Measurements from ENCODE around the gene CTTNBP2. TPM values are rescaled to one million over a fixed set of nuclear protein-coding genes. Genes with fewer than 3 reads are reported as not detected.

The CTTNBP2 gene
- total RNA-seq, 1 donor from 2014 or later, result 25.5 TPM

- Mint-ChIP-seq H3K4me1 (peaks cover 4% of the 10 kb centered on the region), H3K4me3 (no peak overlapping the region), H3K9me3 (no peaks in the 10 kb centered on the region)
These were observed 207.2 kb downstream of the CTTNBP2 start for GRCh38 chr7:117666031-117666430.

DNA sequence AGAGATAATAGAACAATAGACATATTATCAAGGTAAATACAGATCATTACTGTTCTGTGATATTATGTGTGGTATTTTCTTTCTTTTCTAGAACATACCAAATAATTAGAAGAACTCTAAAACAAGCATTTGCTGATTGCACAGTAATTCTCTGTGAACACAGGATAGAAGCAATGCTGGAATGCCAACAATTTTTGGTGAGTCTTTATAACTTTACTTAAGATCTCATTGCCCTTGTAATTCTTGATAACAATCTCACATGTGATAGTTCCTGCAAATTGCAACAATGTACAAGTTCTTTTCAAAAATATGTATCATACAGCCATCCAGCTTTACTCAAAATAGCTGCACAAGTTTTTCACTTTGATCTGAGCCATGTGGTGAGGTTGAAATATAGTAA lies 207.9 kb downstream of the CTTNBP2 start:
- H4K20me1 ChIP-seq (ENCODE audit: low read depth), result no peaks in the 10 kb centered on the region
- Mint-ChIP-seq H3K4me3 (no peak overlapping the region), H3K27me3 (ENCODE audit: insufficient read depth, low read depth) (no peaks in the 10 kb centered on the region), H3K27ac (no peak overlapping the region), H3K4me1 (peaks cover 4% of the 10 kb centered on the region), H3K9me3 (no peaks in the 10 kb centered on the region), H3K36me3 (no peaks in the 10 kb centered on the region)
- H3K27me3 ChIP-seq, result no peaks in the 10 kb centered on the region
- no peaks in the 10 kb centered on the region for H3F3A ChIP-seq (ENCODE audit: low read depth)
- H2AFZ ChIP-seq (replicated peaks), result no peak overlapping the region
- H3K4me1 ChIP-seq, result no peaks in the 10 kb centered on the region
- no peaks in the 10 kb centered on the region for H3K9me3 ChIP-seq (ENCODE audit: low read depth)
- no peak overlapping the region for H3K4me2 ChIP-seq
- no peak overlapping the region for H3K4me3 ChIP-seq
- no peak for DNase-seq (ENCODE audit: low spot score)
- no peak overlapping the region for H3K27ac ChIP-seq
- no peaks in the 10 kb centered on the region for H3K79me2 ChIP-seq (ENCODE audit: low read depth)
- TF ChIP-seq EZH2 (IDR thresholded peaks at IDR 0.05) (no peak), CTCF (IDR thresholded peaks at IDR 0.05) (no peak), EZH2phosphoT487 (IDR thresholded peaks at IDR 0.05) (no peak)
- H3K36me3 ChIP-seq, result no peaks in the 10 kb centered on the region
- H3K9ac ChIP-seq, result no peak overlapping the region

More at GRCh38 chr7:117666031-117666430, 207.2 kb downstream of the CTTNBP2 start:
- H3K79me2 ChIP-seq (ENCODE audit: low read depth), result no peaks in the 10 kb centered on the region
- H3K9me3 ChIP-seq (ENCODE audit: low read depth), result no peaks in the 10 kb centered on the region
- H3K4me3 ChIP-seq, result no peak overlapping the region
- no peak for DNase-seq (ENCODE audit: low spot score)
- H4K20me1 ChIP-seq (ENCODE audit: low read depth), result no peaks in the 10 kb centered on the region
- H3K27ac Mint-ChIP-seq, result no peak overlapping the region
- no peaks in the 10 kb centered on the region for H3K27me3 Mint-ChIP-seq (ENCODE audit: insufficient read depth, low read depth)
- H2AFZ ChIP-seq (replicated peaks), result no peak overlapping the region
- no peak overlapping the region for H3K27ac ChIP-seq
- H3K27me3 ChIP-seq, result no peaks in the 10 kb centered on the region
- no peak overlapping the region for H3K9ac ChIP-seq
- H3K36me3 Mint-ChIP-seq, result no peaks in the 10 kb centered on the region
- TF ChIP-seq EZH2 (IDR thresholded peaks at IDR 0.05), result no peak
- TF ChIP-seq CTCF (IDR thresholded peaks at IDR 0.05), result no peak
- TF ChIP-seq EZH2phosphoT487 (IDR thresholded peaks at IDR 0.05), result no peak
- no peaks in the 10 kb centered on the region for H3K4me1 ChIP-seq
- H3K36me3 ChIP-seq, result no peaks in the 10 kb centered on the region
- no peaks in the 10 kb centered on the region for H3F3A ChIP-seq (ENCODE audit: low read depth)
- no peak overlapping the region for H3K4me2 ChIP-seq

DNA sequence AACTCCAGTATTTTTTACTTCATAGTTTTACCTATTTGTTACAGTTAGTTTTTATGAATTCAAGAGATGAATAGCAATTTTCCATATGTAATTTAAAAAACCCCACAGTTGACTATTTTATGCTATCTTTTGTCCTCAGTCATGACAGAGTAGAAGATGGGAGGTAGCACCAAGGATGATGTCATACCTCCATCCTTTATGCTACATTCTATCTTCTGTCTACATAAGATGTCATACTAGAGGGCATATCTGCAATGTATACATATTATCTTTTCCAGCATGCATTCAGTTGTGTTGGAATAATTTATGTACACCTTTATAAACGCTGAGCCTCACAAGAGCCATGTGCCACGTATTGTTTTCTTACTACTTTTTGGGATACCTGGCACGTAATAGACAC lies 209.2 kb downstream of the CTTNBP2 start:
- Histone ChIP-seq H3K9me3 (ENCODE audit: low read depth) (no peaks in the 10 kb centered on the region), H3K27ac (no peak overlapping the region), H3K9ac (no peak overlapping the region), H3K27me3 (no peaks in the 10 kb centered on the region), H3K79me2 (ENCODE audit: low read depth) (no peaks in the 10 kb centered on the region), H3F3A (ENCODE audit: low read depth) (no peaks in the 10 kb centered on the region), H3K36me3 (no peaks in the 10 kb centered on the region), H3K4me3 (no peak overlapping the region), H3K4me1 (no peaks in the 10 kb centered on the region), H4K20me1 (ENCODE audit: low read depth) (no peaks in the 10 kb centered on the region), H3K4me2 (no peak overlapping the region), H2AFZ (replicated peaks) (no peak overlapping the region)
- no peak overlapping the region for H3K4me3 Mint-ChIP-seq
- H3K27me3 Mint-ChIP-seq (ENCODE audit: insufficient read depth, low read depth), result no peaks in the 10 kb centered on the region
- H3K27ac Mint-ChIP-seq, result no peak overlapping the region
- no peak for DNase-seq (ENCODE audit: low spot score)
- H3K9me3 Mint-ChIP-seq, result no peaks in the 10 kb centered on the region
- no peaks in the 10 kb centered on the region for H3K36me3 Mint-ChIP-seq
- H3K4me1 Mint-ChIP-seq, result no peaks in the 10 kb centered on the region
- TF ChIP-seq CTCF (IDR thresholded peaks at IDR 0.05) (no peak), EZH2 (IDR thresholded peaks at IDR 0.05) (no peak), EZH2phosphoT487 (IDR thresholded peaks at IDR 0.05) (no peak)
